ENCODE results near the gene CDC14A. TPM values are rescaled to one million over a fixed set of nuclear protein-coding genes. Genes with fewer than 3 reads are reported as not detected.

Gene CDC14A
- total RNA-seq, 1 experiment from 2014 or later = 3.4 TPM

DNA sequence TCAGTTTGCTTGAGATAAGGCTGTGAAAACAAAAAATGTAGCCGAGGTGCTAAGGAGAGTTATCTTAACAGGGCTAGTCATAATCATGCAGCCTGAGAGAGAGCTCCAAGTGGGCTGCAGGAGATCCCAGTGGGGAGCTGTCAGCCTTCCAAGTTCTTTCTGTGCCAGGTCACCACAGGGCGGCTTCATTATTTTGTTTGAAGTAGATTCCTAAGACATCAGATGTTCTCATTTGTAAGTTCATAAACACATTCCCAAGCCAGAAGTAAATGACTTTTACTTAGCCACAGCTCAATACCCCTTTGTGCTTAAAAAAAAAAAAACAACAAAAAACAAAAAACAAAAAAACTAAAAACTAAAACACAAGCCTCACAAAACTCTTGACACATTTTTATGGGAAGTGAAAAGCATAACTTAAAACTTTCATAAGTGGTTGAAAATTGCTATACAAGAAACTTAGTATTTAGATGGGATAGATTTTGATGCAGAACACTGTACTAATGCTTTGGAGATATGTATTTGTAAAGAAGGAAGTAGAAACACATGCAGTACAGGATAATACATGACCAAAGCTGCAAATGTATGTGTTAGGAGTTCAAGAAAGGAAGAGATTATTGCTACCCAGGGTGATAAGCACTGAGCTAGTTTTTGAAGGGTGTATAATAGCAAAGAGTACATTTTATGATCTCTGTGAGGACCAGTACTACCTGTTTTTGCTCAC is 8.6 kb downstream of the CDC14A start:
- no peaks in the 10 kb centered on the region for H3K4me1 ChIP-seq (ENCODE audit: insufficient read depth, low read length)
- no peak overlapping the region for H3K4me2 ChIP-seq (ENCODE audit: low read length)
- H3K27me3 ChIP-seq (ENCODE audit: low read length) = no peaks in the 10 kb centered on the region
- ATAC-seq (no peak), DNase-seq (no peak)
- TF ChIP-seq EZH2 (IDR thresholded peaks at IDR 0.05; ENCODE audit: low read length, unreplicated experiment) (no peak), EZH2phosphoT487 (IDR thresholded peaks at IDR 0.05; ENCODE audit: borderline replicate concordance, low read length) (no peak)
- TF ChIP-seq, protein P1, sequence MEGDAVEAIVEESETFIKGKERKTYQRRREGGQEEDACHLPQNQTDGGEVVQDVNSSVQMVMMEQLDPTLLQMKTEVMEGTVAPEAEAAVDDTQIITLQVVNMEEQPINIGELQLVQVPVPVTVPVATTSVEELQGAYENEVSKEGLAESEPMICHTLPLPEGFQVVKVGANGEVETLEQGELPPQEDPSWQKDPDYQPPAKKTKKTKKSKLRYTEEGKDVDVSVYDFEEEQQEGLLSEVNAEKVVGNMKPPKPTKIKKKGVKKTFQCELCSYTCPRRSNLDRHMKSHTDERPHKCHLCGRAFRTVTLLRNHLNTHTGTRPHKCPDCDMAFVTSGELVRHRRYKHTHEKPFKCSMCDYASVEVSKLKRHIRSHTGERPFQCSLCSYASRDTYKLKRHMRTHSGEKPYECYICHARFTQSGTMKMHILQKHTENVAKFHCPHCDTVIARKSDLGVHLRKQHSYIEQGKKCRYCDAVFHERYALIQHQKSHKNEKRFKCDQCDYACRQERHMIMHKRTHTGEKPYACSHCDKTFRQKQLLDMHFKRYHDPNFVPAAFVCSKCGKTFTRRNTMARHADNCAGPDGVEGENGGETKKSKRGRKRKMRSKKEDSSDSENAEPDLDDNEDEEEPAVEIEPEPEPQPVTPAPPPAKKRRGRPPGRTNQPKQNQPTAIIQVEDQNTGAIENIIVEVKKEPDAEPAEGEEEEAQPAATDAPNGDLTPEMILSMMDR (conservative IDR thresholded peaks at IDR 0.05; ENCODE audit: low read depth, low read length) = no peak
- POLR2A ChIA-PET (ENCODE audit: unreplicated experiment) = no interaction called here
- H3K9me2 ChIP-seq (replicated peaks; ENCODE audit: low read length) = no peaks in the 10 kb centered on the region
- H3K9ac ChIP-seq (ENCODE audit: low read length) = no peak overlapping the region
- H3K79me2 ChIP-seq (ENCODE audit: low read length) = no peaks in the 10 kb centered on the region
- no peak overlapping the region for H3K27ac ChIP-seq (ENCODE audit: low read length)
- intact Hi-C loops (cut with micrococcal nuclease) = no loop called here
- BruUV-seq (replicated peaks) = no TSS peak
- no peaks in the 10 kb centered on the region for H3K9me3 ChIP-seq (ENCODE audit: low read length)
- no peaks in the 10 kb centered on the region for H3K36me3 ChIP-seq (ENCODE audit: low read depth, low read length)
- CTCF ChIA-PET = interaction anchor here (0.6 kb wide), 1 partner anchor 61 kb away, joined by 3 read pairs; no protein-coding TSS in a partner anchor
- no peak overlapping the region for H2AFZ ChIP-seq (ENCODE audit: low read length)
- H3F3A ChIP-seq (ENCODE audit: low read length, unreplicated experiment) = no peaks in the 10 kb centered on the region
- H3K4me3 ChIP-seq (ENCODE audit: low read length) = no peak overlapping the region
- no peaks in the 10 kb centered on the region for H4K20me1 ChIP-seq (ENCODE audit: low read length)

DNA sequence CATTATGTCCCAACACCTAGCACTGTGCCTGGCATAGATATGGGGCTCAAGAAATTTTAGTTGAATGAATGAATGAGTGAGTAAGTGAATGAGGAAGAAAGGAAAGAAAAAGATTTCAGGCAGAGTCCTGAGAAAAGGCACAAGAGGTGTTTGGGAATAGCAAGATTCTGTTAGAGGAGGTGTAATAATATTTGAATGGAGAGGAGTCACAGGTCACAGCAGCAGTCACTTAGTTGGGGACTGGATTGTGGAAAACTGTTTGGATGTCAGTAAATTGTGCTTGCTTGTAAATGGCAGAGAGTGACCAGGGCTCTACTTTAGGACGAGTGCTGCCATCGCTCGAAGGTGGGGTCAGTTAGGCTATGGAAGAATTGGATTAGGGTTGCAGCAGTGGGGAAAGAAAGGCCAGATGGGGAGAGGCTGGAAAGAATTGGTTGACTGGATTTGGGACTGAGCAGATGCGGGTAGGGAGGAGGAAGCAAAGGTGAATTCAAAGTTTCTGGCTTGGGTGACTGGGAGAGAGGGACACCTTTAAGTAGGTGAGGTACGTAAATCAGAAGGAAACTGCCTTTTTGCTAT is 9.3 kb downstream of the CDC14A start:
- H3K4me1 ChIP-seq (ENCODE audit: insufficient read depth, low read length) = no peaks in the 10 kb centered on the region
- no peak overlapping the region for H3K4me2 ChIP-seq (ENCODE audit: low read length)
- no peaks in the 10 kb centered on the region for H3K27me3 ChIP-seq (ENCODE audit: low read length)
- no peaks in the 10 kb centered on the region for H3K79me2 ChIP-seq (ENCODE audit: low read length)
- no peaks in the 10 kb centered on the region for H3K9me2 ChIP-seq (replicated peaks; ENCODE audit: low read length)
- H3K9ac ChIP-seq (ENCODE audit: low read length) = no peak overlapping the region
- H4K20me1 ChIP-seq (ENCODE audit: low read length) = no peaks in the 10 kb centered on the region
- H3K36me3 ChIP-seq (ENCODE audit: low read depth, low read length) = no peaks in the 10 kb centered on the region
- ATAC-seq = no peak
- no peak for DNase-seq
- no peak overlapping the region for H3K27ac ChIP-seq (ENCODE audit: low read length)
- no peak for TF ChIP-seq EZH2phosphoT487 (IDR thresholded peaks at IDR 0.05; ENCODE audit: borderline replicate concordance, low read length)
- TF ChIP-seq, protein P1 (conservative IDR thresholded peaks at IDR 0.05; ENCODE audit: low read depth, low read length) = no peak
- TF ChIP-seq EZH2 (IDR thresholded peaks at IDR 0.05; ENCODE audit: low read length, unreplicated experiment) = no peak
- intact Hi-C loops (cut with micrococcal nuclease) = no loop called here
- no peaks in the 10 kb centered on the region for H3K9me3 ChIP-seq (ENCODE audit: low read length)
- no peak overlapping the region for H2AFZ ChIP-seq (ENCODE audit: low read length)
- no peaks in the 10 kb centered on the region for H3F3A ChIP-seq (ENCODE audit: low read length, unreplicated experiment)
- H3K4me3 ChIP-seq (ENCODE audit: low read length) = no peak overlapping the region
- POLR2A ChIA-PET (ENCODE audit: unreplicated experiment) = no interaction called here
- BruUV-seq (replicated peaks) = no TSS peak
- CTCF ChIA-PET = no interaction called here

DNA sequence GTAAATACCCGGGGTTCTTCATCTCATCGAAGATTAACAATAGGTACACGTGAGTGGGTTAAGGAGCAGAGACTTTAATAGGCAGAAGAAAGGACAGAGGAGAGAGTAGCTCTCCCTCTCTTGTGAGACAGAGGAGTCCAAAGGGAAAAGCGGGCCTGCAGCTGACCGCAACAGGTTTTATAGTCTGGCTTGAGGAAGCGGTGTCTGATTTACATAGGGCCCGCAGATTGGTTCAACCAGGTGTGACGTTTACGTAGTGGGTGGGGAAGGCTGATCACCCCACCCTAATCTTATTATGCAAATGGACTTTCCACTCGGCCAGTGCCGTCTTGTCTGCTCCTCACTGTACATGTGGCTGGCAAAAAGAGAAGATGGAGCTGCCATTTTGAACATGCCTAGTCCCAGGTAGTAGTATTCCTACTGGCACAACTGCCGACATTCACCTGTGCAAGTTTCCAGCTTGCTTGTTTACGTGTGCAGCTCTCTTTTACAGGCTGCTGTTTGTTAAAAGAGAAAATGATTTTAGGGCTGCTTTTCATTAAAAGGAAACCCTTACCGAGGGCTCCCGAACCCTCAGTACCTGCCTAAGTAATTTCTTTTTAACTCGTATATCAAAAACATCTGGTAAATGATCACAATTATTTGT is 10.6 kb downstream of the CDC14A start:
- no peak overlapping the region for H2AFZ ChIP-seq (ENCODE audit: low read length)
- no peaks in the 10 kb centered on the region for H3K79me2 ChIP-seq (ENCODE audit: low read length)
- H3K27ac ChIP-seq (ENCODE audit: low read length) = no peak overlapping the region
- H3K4me3 ChIP-seq (ENCODE audit: low read length) = no peak overlapping the region
- H3K9me3 ChIP-seq (ENCODE audit: low read length) = no peaks in the 10 kb centered on the region
- CTCF ChIA-PET = no interaction called here
- no peaks in the 10 kb centered on the region for H4K20me1 ChIP-seq (ENCODE audit: low read length)
- no peaks in the 10 kb centered on the region for H3F3A ChIP-seq (ENCODE audit: low read length, unreplicated experiment)
- no peak for ATAC-seq
- no peaks in the 10 kb centered on the region for H3K36me3 ChIP-seq (ENCODE audit: low read depth, low read length)
- 0 out of 2 replicates have a peak, but pooled peaks cover 3% of the 10 kb centered on the region for H3K9me2 ChIP-seq (replicated peaks; ENCODE audit: low read length)
- no TSS peak for BruUV-seq (replicated peaks)
- no peaks in the 10 kb centered on the region for H3K4me1 ChIP-seq (ENCODE audit: insufficient read depth, low read length)
- no peak overlapping the region for H3K9ac ChIP-seq (ENCODE audit: low read length)
- TF ChIP-seq, protein P1 (conservative IDR thresholded peaks at IDR 0.05; ENCODE audit: low read depth, low read length) = no peak
- no peak overlapping the region for H3K4me2 ChIP-seq (ENCODE audit: low read length)
- POLR2A ChIA-PET (ENCODE audit: unreplicated experiment) = no interaction called here
- intact Hi-C loops (cut with micrococcal nuclease) = no loop called here
- no peaks in the 10 kb centered on the region for H3K27me3 ChIP-seq (ENCODE audit: low read length)
- no peak for DNase-seq
